Gastroesophageal sphincter (tissue), 2 donors: ENCODE measurements around the gene MUC5AC.

Experiments used
- EP300 ChIP-seq: sonication (generic); formaldehyde crosslinking; IDR thresholded peaks from one replicate; pipeline ENCODE4 v1.6.1; 2017; ENCODE audit warnings: antibody characterized with exemption, mild to moderate bottlenecking
- POLR2A ChIP-seq, 2 donors: fragments of 450-650 bp; IDR thresholded peaks; one replicate each; pipeline ENCODE4 v1.6.1; 2017; ENCODE audit warnings: antibody characterized with exemption in 2 of 2, mild to moderate bottlenecking in 2 of 2, moderate library complexity in 1 of 2

- TF ChIP-seq EP300 (no peak), POLR2A (IDR thresholded peaks at IDR 0.05) (no peak)
Observed at GRCh38 chr11:1194977-1195681, 37.4 kb downstream of the MUC5AC start.
